Measurements from ENCODE around the gene SPNS2.
A peak's percentile ranks its signal among the peaks of the same experiment; 100 is the strongest.
"Not testable (repeated sequence)": the region's sequence is repeated elsewhere in the genome, so short reads cannot be mapped to it uniquely, and the experiment has no call there.

SPNS2 gene

GRCh38 chr17:4576729-4577322 is 78.1 kb downstream of the SPNS2 start:
- no peak for DNase-seq

GRCh38 chr17:4577386-4577993 is 78.8 kb downstream of the SPNS2 start:
- no peak for DNase-seq

GRCh38 chr17:4578349-4578748 is 79.7 kb downstream of the SPNS2 start:
- not testable (repeated sequence) for DNase-seq

GRCh38 chr17:4579678-4580077 is 81.0 kb downstream of the SPNS2 start:
- DNase-seq = no peak

- no peak for DNase-seq
Observed at GRCh38 chr17:4580291-4580690, 81.6 kb downstream of the SPNS2 start.

GRCh38 chr17:4582101-4582501 is 83.4 kb downstream of the SPNS2 start:
- DNase-seq = no peak

- DNase-seq = no peak
Observed at GRCh38 chr17:4582691-4583090, 84.0 kb downstream of the SPNS2 start.

GRCh38 chr17:4583206-4583605 is 84.5 kb downstream of the SPNS2 start:
- no peak for DNase-seq

GRCh38 chr17:4583782-4584100 is 85.1 kb downstream of the SPNS2 start:
- DNase-seq = no peak

GRCh38 chr17:4584101-4584916 is 85.6 kb downstream of the SPNS2 start, which contains the start of gene SMTNL2:
Gene SMTNL2 (plus strand): TSS chr17:4584529. CDS start chr17:4584606, 77 bp downstream.
- DNase-seq = peak; percentile 22

- DNase-seq = no peak
Observed at GRCh38 chr17:4584917-4585637, 86.4 kb downstream of the SPNS2 start.

GRCh38 chr17:4585638-4585994 is 86.9 kb downstream of the SPNS2 start:
- no peak for DNase-seq

GRCh38 chr17:4586043-4586442 is 87.4 kb downstream of the SPNS2 start:
- no peak for DNase-seq

- DNase-seq = no peak
Observed at GRCh38 chr17:4587195-4587594, 88.5 kb downstream of the SPNS2 start.

GRCh38 chr17:4587803-4588202 is 89.1 kb downstream of the SPNS2 start:
- DNase-seq = no peak

GRCh38 chr17:4588391-4588790 is 89.7 kb downstream of the SPNS2 start:
- DNase-seq = no peak
